ENCODE results near the gene KCNQ4. TPM values are rescaled to one million over a fixed set of nuclear protein-coding genes. Genes with fewer than 3 reads are reported as not detected.

The KCNQ4 gene
- total and polyA plus RNA-seq, 7 experiments from 2014 or later = 0.10 to 0.97 (median 0.20) TPM; not detected in 1

- H3K4me1 ChIP-seq (ENCODE audit: control insufficient read depth in 2 of 2, insufficient read depth in 2 of 2, low read length in 2 of 2) = peaks cover 0 to 31% of the 10 kb centered on the region in 2 donors
- ChIA-PET CTCF (interaction anchor here (0.6 to 1.4 kb wide), 3 partner anchors 10 to 625 kb away, joined by 3 to 4 read pairs (median 4); no protein-coding TSS in a partner anchor), POLR2A (interaction anchor here (1.1 kb wide), 1 partner anchor 95 kb away, joined by 5 read pairs; no protein-coding TSS in a partner anchor)
- peaks cover 11 to 77% (median 37%) of the 10 kb centered on the region in 3 experiments for H3K36me3 ChIP-seq (ENCODE audit: control insufficient read depth in 2 of 3, insufficient read depth in 3 of 3, low read length in 3 of 3)
- H3K27ac Mint-ChIP-seq = peak overlapping the region in 4 of 9 donors; percentile 43 to 75 (median 56)
- no peaks in the 10 kb centered on the region for H3K27me3 Mint-ChIP-seq
- no peak overlapping the region for H3K27ac ChIP-seq (ENCODE audit: low read depth, low read length)
- no peak overlapping the region for H3K4me3 ChIP-seq (ENCODE audit: low read length)
- no peak overlapping the region for H3K4me3 Mint-ChIP-seq
- no peaks in the 10 kb centered on the region for H3K9me3 Mint-ChIP-seq
- peaks cover 22 to 68% (median 41%) of the 10 kb centered on the region in 7 donors for H3K4me1 Mint-ChIP-seq
- DNase-seq (no peak), ATAC-seq (no peak)
- intact Hi-C loops (cut with micrococcal nuclease) = no loop called here
- H3K36me3 Mint-ChIP-seq = peaks cover 4 to 54% (median 32%) of the 10 kb centered on the region in 5 donors
- H3K27me3 ChIP-seq (ENCODE audit: control insufficient read depth in 2 of 2, insufficient read depth in 2 of 2, low read length in 2 of 2) = no peaks in the 10 kb centered on the region
- no peaks in the 10 kb centered on the region for H3K9me3 ChIP-seq (ENCODE audit: control insufficient read depth in 2 of 3, low read length in 3 of 3)
Observed at GRCh38 chr1:40766017-40766416, 17.6 kb upstream of the KCNQ4 start.

GRCh38 chr1:40766560-40766959 is 17.0 kb upstream of the KCNQ4 start:
- Mint-ChIP-seq H3K4me1 (peaks cover 20 to 64% (median 35%) of the 10 kb centered on the region in 7 donors), H3K27ac (peak overlapping the region in 3 of 9 donors; percentile 56 to 75 (median 56)), H3K27me3 (no peaks in the 10 kb centered on the region), H3K36me3 (peaks cover 4 to 54% (median 27%) of the 10 kb centered on the region in 5 donors), H3K9me3 (no peaks in the 10 kb centered on the region), H3K4me3 (no peak overlapping the region)
- ChIA-PET CTCF (interaction anchor here (1.4 kb wide), 1 partner anchor 83 kb away, joined by 4 read pairs; no protein-coding TSS in a partner anchor), POLR2A (interaction anchor here (0.6 to 1.8 kb wide), 2 partner anchors 95 to 169 kb away, joined by 3 to 6 read pairs; no protein-coding TSS in a partner anchor)
- Histone ChIP-seq H3K9me3 (ENCODE audit: control insufficient read depth in 2 of 3, low read length in 3 of 3) (no peaks in the 10 kb centered on the region), H3K27ac (ENCODE audit: low read depth, low read length) (no peak overlapping the region), H3K36me3 (ENCODE audit: control insufficient read depth in 2 of 3, insufficient read depth in 3 of 3, low read length in 3 of 3) (peaks cover 11 to 78% (median 37%) of the 10 kb centered on the region in 3 experiments), H3K4me3 (ENCODE audit: low read length) (no peak overlapping the region), H3K27me3 (ENCODE audit: control insufficient read depth in 2 of 2, insufficient read depth in 2 of 2, low read length in 2 of 2) (no peaks in the 10 kb centered on the region), H3K4me1 (ENCODE audit: control insufficient read depth in 2 of 2, insufficient read depth in 2 of 2, low read length in 2 of 2) (peaks cover 0 to 31% of the 10 kb centered on the region in 2 donors)
- ATAC-seq = no peak
- no peak for DNase-seq
- intact Hi-C loops (cut with micrococcal nuclease) = no loop called here

GRCh38 chr1:40768146-40768990 is 15.2 kb upstream of the KCNQ4 start:
- ChIA-PET POLR2A (interaction anchor here (1.8 kb wide), 1 partner anchor 93 kb away, joined by 6 read pairs; no protein-coding TSS in a partner anchor), CTCF (interaction anchor here (0.7 to 0.8 kb wide), 2 partner anchors 8 to 276 kb away, joined by 3 read pairs; no protein-coding TSS in a partner anchor)
- H3K4me1 Mint-ChIP-seq = peaks cover 15 to 48% (median 20%) of the 10 kb centered on the region in 7 donors
- Histone ChIP-seq H3K9me3 (ENCODE audit: control insufficient read depth in 2 of 3, low read length in 3 of 3) (no peaks in the 10 kb centered on the region), H3K4me1 (ENCODE audit: control insufficient read depth in 2 of 2, insufficient read depth in 2 of 2, low read length in 2 of 2) (peaks cover 0 to 23% of the 10 kb centered on the region in 2 donors), H3K27me3 (ENCODE audit: control insufficient read depth in 2 of 2, insufficient read depth in 2 of 2, low read length in 2 of 2) (no peaks in the 10 kb centered on the region), H3K4me3 (ENCODE audit: low read length) (no peak overlapping the region), H3K27ac (ENCODE audit: low read depth, low read length) (no peak overlapping the region), H3K36me3 (ENCODE audit: control insufficient read depth in 2 of 3, insufficient read depth in 3 of 3, low read length in 3 of 3) (peaks cover 4 to 78% (median 33%) of the 10 kb centered on the region in 3 experiments)
- ATAC-seq (no peak), DNase-seq (no peak)
- H3K36me3 Mint-ChIP-seq = peaks cover 4 to 49% (median 26%) of the 10 kb centered on the region in 5 donors
- intact Hi-C loops (cut with micrococcal nuclease) = no loop called here
- no peaks in the 10 kb centered on the region for H3K27me3 Mint-ChIP-seq
- peak overlapping the region in 4 of 9 donors; percentile 9 to 53 (median 40) for H3K27ac Mint-ChIP-seq
- no peaks in the 10 kb centered on the region for H3K9me3 Mint-ChIP-seq
- no peak overlapping the region for H3K4me3 Mint-ChIP-seq

- H3K27ac Mint-ChIP-seq = peak overlapping the region in 5 of 9 donors; percentile 33 to 82 (median 43)
Observed at GRCh38 chr1:40769815-40770214, 13.8 kb upstream of the KCNQ4 start.

GRCh38 chr1:40770296-40771070 is 13.1 kb upstream of the KCNQ4 start:
- CTCF ChIA-PET = interaction anchor here (0.6 to 2.5 kb wide), 5 partner anchors 10 to 180 kb away, joined by 3 to 9 read pairs (median 3); no protein-coding TSS in a partner anchor
- Histone ChIP-seq H3K36me3 (ENCODE audit: control insufficient read depth in 2 of 3, insufficient read depth in 3 of 3, low read length in 3 of 3) (peaks cover 4 to 68% (median 26%) of the 10 kb centered on the region in 3 experiments), H3K27ac (ENCODE audit: low read depth, low read length) (no peak overlapping the region), H3K27me3 (ENCODE audit: control insufficient read depth in 2 of 2, insufficient read depth in 2 of 2, low read length in 2 of 2) (no peaks in the 10 kb centered on the region), H3K4me1 (ENCODE audit: control insufficient read depth in 2 of 2, insufficient read depth in 2 of 2, low read length in 2 of 2) (peaks cover 0 to 2% of the 10 kb centered on the region in 2 donors), H3K9me3 (ENCODE audit: control insufficient read depth in 2 of 3, low read length in 3 of 3) (no peaks in the 10 kb centered on the region), H3K4me3 (ENCODE audit: low read length) (no peak overlapping the region)
- no peak for DNase-seq
- no peaks in the 10 kb centered on the region for H3K27me3 Mint-ChIP-seq
- peaks cover 8 to 43% (median 18%) of the 10 kb centered on the region in 5 donors for H3K36me3 Mint-ChIP-seq
- peaks cover 0 to 38% (median 2%) of the 10 kb centered on the region in 7 donors for H3K4me1 Mint-ChIP-seq
- no peaks in the 10 kb centered on the region for H3K9me3 Mint-ChIP-seq
- no peak for ATAC-seq
- H3K4me3 Mint-ChIP-seq = no peak overlapping the region
- POLR2A ChIA-PET = interaction anchor here (0.6 kb wide), 1 partner anchor 81 kb away, joined by 5 read pairs; no protein-coding TSS in a partner anchor
- peak overlapping the region in 4 of 9 donors; percentile 43 to 82 (median 53) for H3K27ac Mint-ChIP-seq
- intact Hi-C loops (cut with micrococcal nuclease) = loop anchor here (1.0 to 10.0 kb wide), 4 partner anchors 158 to 234 kb away; no protein-coding TSS in a partner anchor

More at GRCh38 chr1:40769815-40770214, 13.8 kb upstream of the KCNQ4 start:
- ATAC-seq (no peak), DNase-seq (no peak)
- Mint-ChIP-seq H3K4me1 (peaks cover 2 to 44% (median 5%) of the 10 kb centered on the region in 7 donors), H3K9me3 (no peaks in the 10 kb centered on the region), H3K27me3 (no peaks in the 10 kb centered on the region), H3K4me3 (no peak overlapping the region), H3K36me3 (peaks cover 8 to 48% (median 18%) of the 10 kb centered on the region in 5 donors)
- H3K4me1 ChIP-seq (ENCODE audit: control insufficient read depth in 2 of 2, insufficient read depth in 2 of 2, low read length in 2 of 2) = peaks cover 0 to 8% of the 10 kb centered on the region in 2 donors
- peaks cover 4 to 74% (median 30%) of the 10 kb centered on the region in 3 experiments for H3K36me3 ChIP-seq (ENCODE audit: control insufficient read depth in 2 of 3, insufficient read depth in 3 of 3, low read length in 3 of 3)
- H3K27ac ChIP-seq (ENCODE audit: low read depth, low read length) = no peak overlapping the region
- no peaks in the 10 kb centered on the region for H3K27me3 ChIP-seq (ENCODE audit: control insufficient read depth in 2 of 2, insufficient read depth in 2 of 2, low read length in 2 of 2)
- ChIA-PET CTCF (interaction anchor here (0.6 to 0.9 kb wide), 2 partner anchors 66 to 80 kb away, joined by 3 read pairs; no protein-coding TSS in a partner anchor), POLR2A (no interaction called here)
- H3K9me3 ChIP-seq (ENCODE audit: control insufficient read depth in 2 of 3, low read length in 3 of 3) = no peaks in the 10 kb centered on the region
- H3K4me3 ChIP-seq (ENCODE audit: low read length) = no peak overlapping the region
- intact Hi-C loops (cut with micrococcal nuclease) = loop anchor here (1.0 to 10.0 kb wide), 4 partner anchors 158 to 235 kb away; no protein-coding TSS in a partner anchor

All from naive thymus-derived CD4-positive, alpha-beta T cell (primary cell).